Uterus (tissue), 4 donors: ENCODE results near the gene COPS8. TPM values are rescaled to one million over a fixed set of nuclear protein-coding genes. Genes with fewer than 3 reads are reported as not detected.

Experiments used
- DNase-seq, 2 donors: peaks; one replicate each; pipeline ENCODE4 v3.0.0-alpha.2; 2019 to 2020
- H3K27ac ChIP-seq, 2 donors: fragments of 200-600 bp; sonication (generic); 1 replicate in 1 of 2; 2 replicates in 1 of 2; pipeline ENCODE4 v1.5.1; 2016 to 2018
- H3K27me3 ChIP-seq, 2 donors: fragments of 200-600 bp; sonication (generic); one replicate each; pipeline ENCODE4 v1.5.1; 2018 to 2019; ENCODE audit warnings: control low read depth in 1 of 2
- H3K36me3 ChIP-seq, 2 donors: fragments of 200-600 bp; sonication (generic); one replicate each; pipeline ENCODE4 v1.5.1; 2019; ENCODE audit warnings: control low read depth in 1 of 2
- H3K4me1 ChIP-seq, 2 donors: fragments of 200-600 bp; sonication (generic); one replicate each; pipeline ENCODE4 v1.5.1; 2018 to 2019; ENCODE audit warnings: control low read depth in 1 of 2
- H3K4me3 ChIP-seq, 2 donors: fragments of 200-600 bp; sonication (generic); 1 replicate in 1 of 2; 2 replicates in 1 of 2; pipeline ENCODE4 v1.5.1; 2018 to 2019; ENCODE audit warnings: mild to moderate bottlenecking in 1 of 2
- H3K9me3 ChIP-seq, 2 donors: fragments of 200-600 bp; sonication (generic); one replicate each; pipeline ENCODE4 v1.5.1; 2019; ENCODE audit warnings: control low read depth in 1 of 2
- POLR2A ChIP-seq, 2 donors: fragments of 450-650 bp; IDR thresholded peaks; one replicate each; pipeline ENCODE4 v1.6.1; 2016; ENCODE audit warnings: antibody characterized with exemption in 2 of 2, mild to moderate bottlenecking in 1 of 2, moderate library complexity in 1 of 2
- intact Hi-C: fragments of 100-400 bp; cut with DNase I; formaldehyde crosslinking; loops from one replicate; pipeline ENCODE4 v1.15.1; 2023; ENCODE audit warnings: low total_unique reads
- total RNA-seq, 4 donors: library from RNA; depleted of rRNA in 3 of 4; stranded (reverse); fragments of >200 nt in 3 of 4; gene quantifications; one replicate each; pipeline versions ENCODE4 v1.1.0 to v1.2.4, GENCODE V29; 2014 to 2023
- TF ChIP-seq, protein P1 (sequence below), 4 experiments: fragments of 200-600 bp in 2 of 4; fragments of 450-650 bp in 2 of 4; sonication (generic) in 2 of 4; IDR thresholded peaks; one replicate each; pipeline ENCODE4 v1.5.1; 2016 to 2019; ENCODE audit warnings: antibody characterized with exemption in 4 of 4, mild to moderate bottlenecking in 2 of 4, moderate library complexity in 1 of 4
- donor health status: DM: yes; HTN: yes; CAD: no.

COPS8 gene
- total RNA-seq, 4 donors from 2014 or later, result 45.0 to 139 (median 60.8) TPM

DNA sequence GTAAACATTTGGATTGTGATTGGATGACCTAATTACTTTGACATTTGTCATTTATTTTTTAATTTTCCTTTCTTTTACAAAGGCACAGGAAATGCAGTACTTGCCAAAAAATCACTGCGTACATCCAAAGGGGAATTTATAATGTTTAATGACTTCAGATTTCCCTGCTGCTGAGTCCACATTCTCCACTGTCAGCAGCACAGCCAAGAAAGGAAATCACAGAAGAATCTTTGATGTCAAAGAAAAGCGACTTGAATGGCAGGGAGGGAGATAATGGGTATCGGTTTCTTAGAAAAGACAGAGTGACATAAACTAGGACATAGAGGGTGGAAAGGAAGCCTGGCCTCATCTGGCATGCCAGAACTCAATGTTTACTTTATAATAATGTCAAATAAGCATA, 41.4 kb upstream of the COPS8 start:
- TF ChIP-seq, protein P1, sequence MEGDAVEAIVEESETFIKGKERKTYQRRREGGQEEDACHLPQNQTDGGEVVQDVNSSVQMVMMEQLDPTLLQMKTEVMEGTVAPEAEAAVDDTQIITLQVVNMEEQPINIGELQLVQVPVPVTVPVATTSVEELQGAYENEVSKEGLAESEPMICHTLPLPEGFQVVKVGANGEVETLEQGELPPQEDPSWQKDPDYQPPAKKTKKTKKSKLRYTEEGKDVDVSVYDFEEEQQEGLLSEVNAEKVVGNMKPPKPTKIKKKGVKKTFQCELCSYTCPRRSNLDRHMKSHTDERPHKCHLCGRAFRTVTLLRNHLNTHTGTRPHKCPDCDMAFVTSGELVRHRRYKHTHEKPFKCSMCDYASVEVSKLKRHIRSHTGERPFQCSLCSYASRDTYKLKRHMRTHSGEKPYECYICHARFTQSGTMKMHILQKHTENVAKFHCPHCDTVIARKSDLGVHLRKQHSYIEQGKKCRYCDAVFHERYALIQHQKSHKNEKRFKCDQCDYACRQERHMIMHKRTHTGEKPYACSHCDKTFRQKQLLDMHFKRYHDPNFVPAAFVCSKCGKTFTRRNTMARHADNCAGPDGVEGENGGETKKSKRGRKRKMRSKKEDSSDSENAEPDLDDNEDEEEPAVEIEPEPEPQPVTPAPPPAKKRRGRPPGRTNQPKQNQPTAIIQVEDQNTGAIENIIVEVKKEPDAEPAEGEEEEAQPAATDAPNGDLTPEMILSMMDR (IDR thresholded peaks at IDR 0.05), result no peak
- TF ChIP-seq POLR2A (IDR thresholded peaks at IDR 0.05), result no peak
- intact Hi-C loops, result no loop called here

DNA sequence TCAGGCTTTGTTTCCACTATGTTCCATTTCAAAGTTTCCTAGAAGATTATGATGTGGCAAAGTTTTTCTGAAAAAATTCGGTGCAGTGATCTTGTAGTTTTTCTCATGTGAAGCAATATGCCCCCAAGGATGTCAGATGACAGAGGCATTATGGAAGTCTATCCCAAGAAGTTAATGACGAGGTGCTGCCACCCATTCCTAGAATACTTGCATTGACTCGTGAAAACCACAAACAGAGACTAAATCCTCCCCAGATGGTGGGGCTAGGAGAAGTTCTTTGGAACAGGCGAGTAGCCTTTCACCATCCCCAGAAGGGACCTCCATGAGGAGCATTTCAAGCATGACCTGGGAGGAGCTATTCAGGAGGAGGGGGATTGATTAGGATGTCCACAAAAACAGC, 40.2 kb upstream of the COPS8 start:
- no peaks in the 10 kb centered on the region for H3K4me1 ChIP-seq
- no peak for DNase-seq
- intact Hi-C loops, result no loop called here
- H3K36me3 ChIP-seq, result no peaks in the 10 kb centered on the region
- H3K9me3 ChIP-seq, result no peaks in the 10 kb centered on the region
- no peaks in the 10 kb centered on the region for H3K27me3 ChIP-seq
- TF ChIP-seq, protein P1 (IDR thresholded peaks at IDR 0.05), result no peak
- no peak for TF ChIP-seq POLR2A (IDR thresholded peaks at IDR 0.05)
- H3K27ac ChIP-seq, result no peak overlapping the region
- no peak overlapping the region for H3K4me3 ChIP-seq

More for the DNA sequence above, 41.4 kb upstream of the COPS8 start:
- DNase-seq, result no peak
- H3K27ac ChIP-seq, result no peak overlapping the region
- no peaks in the 10 kb centered on the region for H3K36me3 ChIP-seq
- no peaks in the 10 kb centered on the region for H3K4me1 ChIP-seq
- no peaks in the 10 kb centered on the region for H3K9me3 ChIP-seq
- H3K4me3 ChIP-seq, result no peak overlapping the region
- no peaks in the 10 kb centered on the region for H3K27me3 ChIP-seq

DNA sequence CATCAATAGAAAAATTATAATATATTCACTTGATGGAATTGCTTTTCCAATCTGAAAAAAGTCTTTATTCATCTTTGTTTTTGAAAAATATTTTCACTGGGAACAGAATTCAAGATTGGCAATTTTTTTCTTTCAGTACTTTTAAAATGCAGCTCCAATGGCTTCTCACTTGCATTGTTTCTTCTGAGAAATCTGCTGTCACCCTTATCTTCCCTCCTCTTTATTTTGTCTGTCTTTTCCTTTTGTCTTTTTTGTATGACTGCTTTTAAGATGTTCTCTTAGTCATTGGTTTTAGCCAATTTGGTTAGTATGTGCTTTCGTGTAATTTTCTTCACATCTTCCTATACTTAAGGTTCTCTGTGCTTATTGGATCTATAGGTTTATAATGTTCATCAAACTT, 37.1 kb upstream of the COPS8 start:
- no peak for DNase-seq
- H3K4me3 ChIP-seq, result no peak overlapping the region
- no peaks in the 10 kb centered on the region for H3K9me3 ChIP-seq
- no peaks in the 10 kb centered on the region for H3K27me3 ChIP-seq
- intact Hi-C loops, result no loop called here
- TF ChIP-seq, protein P1 (IDR thresholded peaks at IDR 0.05), result no peak
- TF ChIP-seq POLR2A (IDR thresholded peaks at IDR 0.05), result no peak
- no peaks in the 10 kb centered on the region for H3K36me3 ChIP-seq
- H3K4me1 ChIP-seq, result no peaks in the 10 kb centered on the region
- no peak overlapping the region for H3K27ac ChIP-seq

DNA sequence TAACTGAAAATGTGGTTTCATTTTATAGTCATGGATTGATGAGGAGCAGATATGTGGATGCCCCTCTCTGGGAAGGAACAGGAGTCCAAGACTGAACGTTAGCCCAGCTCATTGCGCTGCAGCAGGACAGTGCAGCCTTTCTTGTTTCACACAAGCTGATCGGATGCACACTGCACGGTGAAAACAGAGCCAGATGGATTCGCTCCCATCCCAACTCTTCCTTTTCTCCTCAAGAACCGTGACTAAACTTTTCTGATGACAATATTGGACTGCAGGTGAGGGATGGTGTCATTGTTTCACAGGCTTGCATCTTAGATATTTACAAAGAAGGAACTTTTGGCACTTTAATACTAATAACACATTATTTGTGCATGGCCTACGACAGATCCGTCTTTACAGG, 33.8 kb upstream of the COPS8 start:
- TF ChIP-seq, protein P1 (IDR thresholded peaks at IDR 0.05), result no peak
- TF ChIP-seq POLR2A (IDR thresholded peaks at IDR 0.05), result no peak
- Histone ChIP-seq H3K36me3 (no peaks in the 10 kb centered on the region), H3K4me1 (no peaks in the 10 kb centered on the region), H3K9me3 (no peaks in the 10 kb centered on the region), H3K27me3 (no peaks in the 10 kb centered on the region), H3K27ac (no peak overlapping the region), H3K4me3 (no peak overlapping the region)
- no peak for DNase-seq
- intact Hi-C loops, result no loop called here

DNA sequence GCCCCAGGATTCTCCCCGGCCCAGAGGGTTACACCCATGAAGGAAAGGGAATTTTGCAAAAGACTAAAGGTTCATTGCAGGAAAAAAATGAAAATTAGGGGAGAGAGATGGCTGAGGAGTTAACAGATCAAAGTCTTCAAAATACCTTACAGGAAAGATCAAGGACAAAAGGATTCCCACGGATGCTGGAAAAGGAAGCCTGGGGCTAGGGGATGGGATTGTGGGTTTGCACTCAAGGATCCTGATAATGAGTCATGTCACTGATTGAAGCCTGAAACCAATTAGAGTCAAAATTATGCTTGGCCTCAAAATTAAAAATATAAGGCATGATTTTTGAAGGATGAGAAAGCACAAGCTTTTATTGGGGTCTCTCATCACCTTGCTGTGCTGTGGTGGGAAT, 32.6 kb upstream of the COPS8 start:
- H3K27me3 ChIP-seq, result no peaks in the 10 kb centered on the region
- no peaks in the 10 kb centered on the region for H3K9me3 ChIP-seq
- no peaks in the 10 kb centered on the region for H3K36me3 ChIP-seq
- TF ChIP-seq, protein P1 (IDR thresholded peaks at IDR 0.05), result no peak
- TF ChIP-seq POLR2A (IDR thresholded peaks at IDR 0.05), result no peak
- H3K27ac ChIP-seq, result no peak overlapping the region
- no peak for DNase-seq
- intact Hi-C loops, result no loop called here
- no peak overlapping the region for H3K4me3 ChIP-seq
- H3K4me1 ChIP-seq, result no peaks in the 10 kb centered on the region
